HepG2 (cell line): ENCODE results near the gene DDAH1. TPM values are rescaled to one million over a fixed set of nuclear protein-coding genes. Genes with fewer than 3 reads are reported as not detected.
A peak's percentile ranks its signal among the peaks of the same experiment; 100 is the strongest.

Experiments
- ATAC-seq: fragments of 200-7000 bp; cut with Tn5 transposase; 3 replicates; pipeline ENCODE4 v1.9.1; 2020; ENCODE audit warnings: mild to moderate bottlenecking, moderate library complexity
- BruUV-seq: library from RNA; stranded (reverse); fragments of 400-500 nt; replicated peaks from 2 replicates; lab custom pipeline; 2021; lab: Mats Ljungman, UMichigan
- CTCF ChIA-PET: fragments of 300-600 bp; formaldehyde crosslinking; extraction: SDS; loops from one replicate; lab custom pipeline; 2021; ENCODE audit warnings: low total read pairs, inconsistent platforms, low intra/inter-chr PET ratio; lab: Yijun Ruan, JAX
- POLR2A ChIA-PET: fragments of 350-600 bp; sonication (Branson Sonifier 250); formaldehyde crosslinking; loops from one replicate; lab custom pipeline; 2020; ENCODE audit warnings: antibody characterized with exemption, inconsistent platforms; lab: Yijun Ruan, JAX
- DNase-seq: peaks from one replicate; pipeline ENCODE4 v3.0.0-alpha.2; 2015; ENCODE audit warnings: low spot score
- FAIRE-seq: peaks from 3 replicates; lab custom pipeline; 2011; peaks lifted over from hg19 to GRCh38; lab: Jason Lieb, UNC
- H2AFZ ChIP-seq: one replicate; pipeline ENCODE4 v1.6.1; 2011; ENCODE audit warnings: low read length, inconsistent platforms
- H3K27ac ChIP-seq: fragments of 300-600 bp; 3 replicates; pipeline ENCODE4 v1.8.0; 2011; ENCODE audit warnings: mixed run types, mild to moderate bottlenecking, mixed read lengths, low read length, inconsistent platforms; ENCODE audit not compliant: insufficient read depth; ENCODE audit errors: extremely low read length
- H3K27me3 ChIP-seq, 2 experiments: fragments of 200-600 bp in 1 of 2; 2 replicates in 1 of 2; 3 replicates in 1 of 2; pipeline versions ENCODE4 v1.6.0 to v1.8.0; 2011; ENCODE audit warnings: low read length in 2 of 2, mild to moderate bottlenecking in 2 of 2, moderate library complexity in 2 of 2, inconsistent platforms in 1 of 2; ENCODE audit not compliant: insufficient read depth in 2 of 2, control insufficient read depth in 1 of 2
- H3K36me3 ChIP-seq, 2 experiments: fragments of 200-600 bp in 1 of 2; replicated peaks in 1 of 2; 2 replicates in 1 of 2; 3 replicates in 1 of 2; pipeline versions ENCODE4 v1.5.1 to v1.8.0; 2011; ENCODE audit warnings: low read length in 2 of 2, inconsistent platforms in 1 of 2; ENCODE audit not compliant: insufficient read depth in 2 of 2, control insufficient read depth in 1 of 2
- H3K4me1 ChIP-seq: 2 replicates; pipeline ENCODE4 v1.5.1; 2012; ENCODE audit warnings: low read length, inconsistent platforms; ENCODE audit not compliant: insufficient read depth
- H3K4me2 ChIP-seq: 2 replicates; pipeline ENCODE4 v1.6.0; 2011; ENCODE audit warnings: low read depth, low read length, inconsistent platforms
- H3K4me3 ChIP-seq, 3 experiments: fragments of 200-600 bp in 1 of 3; sonication (generic), shearing (Covaris generic) in 1 of 3; replicated peaks in 1 of 3; 2 replicates each; pipeline ENCODE4 v1.5.1; 2011 to 2016; ENCODE audit warnings: low read length in 3 of 3, inconsistent platforms in 2 of 3, low read depth in 2 of 3, mild to moderate bottlenecking in 2 of 3, control low read depth in 1 of 3, mixed read lengths in 1 of 3; ENCODE audit not compliant: insufficient read depth in 1 of 3
- H3K79me2 ChIP-seq: one replicate; pipeline ENCODE4 v1.6.1; 2011; ENCODE audit warnings: low read length, inconsistent platforms; ENCODE audit not compliant: insufficient read depth
- H3K9ac ChIP-seq: 2 replicates; pipeline ENCODE4 v1.6.0; 2011; ENCODE audit warnings: mild to moderate bottlenecking, low read depth, low read length, inconsistent platforms; ENCODE audit not compliant: insufficient read depth
- H3K9me3 ChIP-seq: 2 replicates; pipeline ENCODE4 v1.5.1; 2012; ENCODE audit warnings: mild to moderate bottlenecking, low read length
- H4K20me1 ChIP-seq: 2 replicates; pipeline ENCODE4 v1.6.0; 2011; ENCODE audit warnings: inconsistent platforms, mild to moderate bottlenecking, low read length, moderate library complexity; ENCODE audit not compliant: insufficient read depth
- HDAC2 ChIP-seq: sonication (generic); formaldehyde crosslinking; IDR thresholded peaks from 2 replicates; pipeline ENCODE4 v1.4.0; 2020; ENCODE audit warnings: missing genetic modification reagents
- KAT7 ChIP-seq: IDR thresholded peaks from 2 replicates; pipeline ENCODE4 v1.6.1; 2018; ENCODE audit warnings: borderline replicate concordance, missing compliant biosample characterization
- LCORL ChIP-seq, 2 experiments: fragments of 450-650 bp in 1 of 2; sonication (generic) in 1 of 2; formaldehyde crosslinking in 1 of 2; IDR thresholded peaks; 2 replicates each; pipeline versions ENCODE4 v1.5.0 to v1.6.1; 2017 to 2020; ENCODE audit warnings: antibody characterized with exemption in 1 of 2, missing genetic modification reagents in 1 of 2
- TOE1 ChIP-seq: sonication (generic); formaldehyde crosslinking; IDR thresholded peaks from 2 replicates; pipeline ENCODE4 v1.4.0; 2020; ENCODE audit warnings: mild to moderate bottlenecking, missing genetic modification reagents
- ZFP36L1 ChIP-seq: sonication (generic); formaldehyde crosslinking; IDR thresholded peaks from 2 replicates; pipeline ENCODE4 v1.8.0; 2022; ENCODE audit warnings: mild to moderate bottlenecking, missing genetic modification reagents, moderate library complexity
- ZNF296 ChIP-seq: sonication (generic); formaldehyde crosslinking; conservative IDR thresholded peaks from 2 replicates; pipeline ENCODE4 v1.5.0; 2020; ENCODE audit warnings: mild to moderate bottlenecking, missing genetic modification reagents
- ZNF879 ChIP-seq: sonication (generic); formaldehyde crosslinking; IDR thresholded peaks from 2 replicates; pipeline ENCODE4 v1.8.1; 2023; ENCODE audit warnings: missing genetic modification reagents
- WGBS: methylation state at CpG from one replicate; pipeline ENCODE4 v1.1.6; 2017; ENCODE audit warnings: low lambda C conversion rate; 5-methylcytosine and 5-hydroxymethylcytosine counted together
- in situ Hi-C: cut with HindIII; loops from 2 replicates; pipeline ENCODE4 v1.10.0; 2017; ENCODE audit warnings: low pct_unique_long_range_greater_than_20kb; ENCODE audit not compliant: extremely low pct_ligation_motif_present
- intact Hi-C: fragments of 100-400 bp; cut with micrococcal nuclease; formaldehyde crosslinking; loops from one replicate; pipeline ENCODE4 v1.10.0; 2022; ENCODE audit not compliant: unreplicated experiment
- polyA plus RNA-seq, 8 experiments: library from polyadenylated mRNA; depleted of rRNA in 3 of 8; stranded (reverse) in 7 of 8; unstranded in 1 of 8; fragments of >200 nt; fragmentation: Illumina TruSeq in 4 of 8; extraction: Trizol in 4 of 8; gene quantifications; 2 replicates each; pipeline versions ENCODE4 v1.2.1 to v1.2.3, GENCODE V29; 2011 to 2016; ENCODE audit warnings: low read depth in 4 of 8, missing spikeins in 1 of 8, mixed read lengths in 1 of 8; ENCODE audit not compliant: insufficient read depth in 1 of 8
- total RNA-seq, 5 experiments: library from RNA; depleted of rRNA; stranded (reverse); fragments of >200 nt; fragmentation: Illumina TruSeq; extraction: Trizol; gene quantifications; 2 replicates each; pipeline ENCODE4 v1.2.3, GENCODE V29; 2016; ENCODE audit warnings: low read depth in 1 of 5

Gene DDAH1
- total and polyA plus RNA-seq, 2 of the 13 experiments (the other 11 are each of a cell fraction or from before 2014, with no cell fraction given): 39.7 to 64.4 TPM

GRCh38 chr1:85358702-85359438, 106.1 kb downstream of the DDAH1 start:
- no peak for DNase-seq
- H4K20me1 ChIP-seq: no peaks in the 10 kb centered on the region
- intact Hi-C loops (no loop called here), in situ Hi-C loops (no loop called here)
- BruUV-seq: no TSS peak
- H3K9ac ChIP-seq: no peak overlapping the region
- peaks cover 13% of the 10 kb centered on the region for H3K79me2 ChIP-seq
- peaks cover 4 to 6% of the 10 kb centered on the region in 2 experiments; a peak in 1 of 5 replicates for H3K36me3 ChIP-seq
- H3K4me1 ChIP-seq: peaks cover 15% of the 10 kb centered on the region; the same call in 1 of the 2 replicates
- H3K27ac ChIP-seq: no peak overlapping the region
- 97% methylated on average over 5 of the region's 5 CpGs for WGBS
- no peaks in the 10 kb centered on the region for H3K27me3 ChIP-seq
- ATAC-seq: no peak
- no peak for FAIRE-seq
- H3K4me2 ChIP-seq: no peak overlapping the region
- TF ChIP-seq KAT7 (CRISPR knock-in tag): no peak
- no peak for TF ChIP-seq ZFP36L1
- no peak for TF ChIP-seq ZNF296 (CRISPR knock-in tag)
- no peak for TF ChIP-seq ZNF879 (CRISPR knock-in tag)
- no peak for TF ChIP-seq TOE1 (CRISPR knock-in tag)
- H3K4me3 ChIP-seq: no peak overlapping the region
- no peaks in the 10 kb centered on the region for H3K9me3 ChIP-seq
- CTCF ChIA-PET: no interaction called here
- POLR2A ChIA-PET: no interaction called here
- no peak overlapping the region for H2AFZ ChIP-seq

GRCh38 chr1:85357817-85358216, 107.1 kb downstream of the DDAH1 start:
- H3K4me2 ChIP-seq: no peak overlapping the region
- POLR2A ChIA-PET: no interaction called here
- H3K9me3 ChIP-seq: no peaks in the 10 kb centered on the region
- no peak overlapping the region for H3K27ac ChIP-seq
- TF ChIP-seq LCORL (IDR thresholded peaks at IDR 0.05) (0 out of 2 replicates have a peak, but pooled peaks have one; percentile 12), LCORL (CRISPR knock-in tag; IDR thresholded peaks at IDR 0.05) (no peak), HDAC2 (CRISPR knock-in tag) (no peak)
- TF ChIP-seq, all 625 proteins: peak for 1
- Histone ChIP-seq H3K36me3 (peaks cover 4 to 6% of the 10 kb centered on the region in 2 experiments; a peak in 1 of 5 replicates), H3K9ac (no peak overlapping the region), H2AFZ (no peak overlapping the region), H3K79me2 (peaks cover 16% of the 10 kb centered on the region), H4K20me1 (no peaks in the 10 kb centered on the region), H3K4me1 (peaks cover 15% of the 10 kb centered on the region; the same call in 1 of the 2 replicates), H3K4me3 (no peak overlapping the region), H3K27me3 (no peaks in the 10 kb centered on the region)
- no TSS peak for BruUV-seq
- no peak for FAIRE-seq
- in situ Hi-C loops (no loop called here), intact Hi-C loops (no loop called here)
- no peak for ATAC-seq
- 100% methylated on average over 2 of the region's 2 CpGs for WGBS
- CTCF ChIA-PET: no interaction called here
- no peak for DNase-seq
